Measurements from ENCODE around the gene TGM4.
A peak's percentile ranks its signal among the peaks of the same experiment; 100 is the strongest.
"Not testable (repeated sequence)": the region's sequence is repeated elsewhere in the genome, so short reads cannot be mapped to it uniquely, and the experiment has no call there.

The TGM4 gene

GRCh38 chr3:44848634-44849033 lies 25.8 kb upstream of the TGM4 start:
- H3K36me3 ChIP-seq (ENCODE audit: low read depth) = peaks cover 53% of the 10 kb centered on the region
- TF ChIP-seq CTCF (IDR thresholded peaks at IDR 0.05; ENCODE audit: poor library complexity, severe bottlenecking) = no peak
- H3K4me1 ChIP-seq (ENCODE audit: insufficient read depth, poor library complexity, severe bottlenecking) = no peaks in the 10 kb centered on the region
- DNase-seq (ENCODE audit: low spot score) = no peak
- H3K27ac ChIP-seq (ENCODE audit: poor library complexity, severe bottlenecking) = no peak overlapping the region
- no peak for ATAC-seq (ENCODE audit: low read depth)
- H3K4me3 ChIP-seq (ENCODE audit: severe bottlenecking) = no peak overlapping the region
- H3K27me3 ChIP-seq (ENCODE audit: insufficient read depth, poor library complexity, severe bottlenecking) = no peaks in the 10 kb centered on the region
- no peaks in the 10 kb centered on the region for H3K9me3 ChIP-seq (ENCODE audit: severe bottlenecking)

DNA sequence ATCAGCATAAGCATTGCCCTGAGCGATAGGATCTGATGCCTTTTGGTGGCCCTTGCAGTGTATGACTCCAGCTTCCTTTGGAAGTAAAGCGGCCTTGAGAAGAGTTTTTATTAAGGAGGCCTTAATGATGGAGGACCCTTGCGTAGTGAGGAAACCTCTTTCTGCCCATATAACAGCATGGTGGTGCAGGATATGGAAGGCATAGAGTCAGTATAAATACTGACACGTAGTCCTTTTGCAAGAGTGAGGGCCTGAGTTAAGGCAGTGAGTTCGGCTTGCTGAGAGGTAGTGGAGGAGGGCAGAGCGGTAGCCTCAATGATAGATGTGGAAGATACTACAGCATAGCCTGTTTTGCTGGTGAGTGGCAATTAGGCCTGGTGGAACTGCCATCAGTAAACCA lies 17.7 kb upstream of the TGM4 start:
- ATAC-seq (ENCODE audit: low read depth); H3K9me3 ChIP-seq (ENCODE audit: severe bottlenecking); DNase-seq (ENCODE audit: low spot score); H3K27ac ChIP-seq (ENCODE audit: poor library complexity, severe bottlenecking); H3K4me3 ChIP-seq (ENCODE audit: severe bottlenecking); H3K4me1 ChIP-seq (ENCODE audit: insufficient read depth, poor library complexity, severe bottlenecking); H3K27me3 ChIP-seq (ENCODE audit: insufficient read depth, poor library complexity, severe bottlenecking): not testable (repeated sequence)
- H3K36me3 ChIP-seq (ENCODE audit: low read depth) = peaks cover 33% of the 10 kb centered on the region

DNA sequence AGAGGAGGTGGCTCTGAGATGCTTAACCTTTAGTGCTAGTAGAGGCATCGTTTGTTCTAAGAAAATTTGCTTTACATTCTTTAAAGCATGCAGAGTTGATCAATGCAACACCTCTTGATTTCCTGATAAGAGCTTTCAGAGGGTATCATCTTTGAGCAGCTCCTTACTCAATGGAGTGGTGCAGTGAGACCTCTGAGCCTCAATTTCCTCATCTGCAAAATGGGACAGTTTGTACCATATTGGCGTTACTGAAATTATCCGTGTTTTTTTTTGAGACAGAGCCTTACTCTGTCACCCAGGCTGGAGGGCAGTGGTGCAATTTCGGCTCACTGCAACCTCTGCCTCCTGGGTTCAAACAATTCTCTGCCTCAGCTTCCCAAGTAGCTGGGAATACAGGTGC lies 14.3 kb upstream of the TGM4 start:
- Histone ChIP-seq H3K36me3 (ENCODE audit: low read depth) (peaks cover 5% of the 10 kb centered on the region; the same call in 1 of the 2 replicates), H3K4me1 (ENCODE audit: insufficient read depth, poor library complexity, severe bottlenecking) (peaks cover 6% of the 10 kb centered on the region), H3K27ac (ENCODE audit: poor library complexity, severe bottlenecking) (no peak overlapping the region), H3K27me3 (ENCODE audit: insufficient read depth, poor library complexity, severe bottlenecking) (no peaks in the 10 kb centered on the region), H3K4me3 (ENCODE audit: severe bottlenecking) (no peak overlapping the region), H3K9me3 (ENCODE audit: severe bottlenecking) (no peaks in the 10 kb centered on the region)
- no peak for TF ChIP-seq CTCF (IDR thresholded peaks at IDR 0.05; ENCODE audit: poor library complexity, severe bottlenecking)
- no peak for DNase-seq (ENCODE audit: low spot score)
- no peak for ATAC-seq (ENCODE audit: low read depth)

DNA sequence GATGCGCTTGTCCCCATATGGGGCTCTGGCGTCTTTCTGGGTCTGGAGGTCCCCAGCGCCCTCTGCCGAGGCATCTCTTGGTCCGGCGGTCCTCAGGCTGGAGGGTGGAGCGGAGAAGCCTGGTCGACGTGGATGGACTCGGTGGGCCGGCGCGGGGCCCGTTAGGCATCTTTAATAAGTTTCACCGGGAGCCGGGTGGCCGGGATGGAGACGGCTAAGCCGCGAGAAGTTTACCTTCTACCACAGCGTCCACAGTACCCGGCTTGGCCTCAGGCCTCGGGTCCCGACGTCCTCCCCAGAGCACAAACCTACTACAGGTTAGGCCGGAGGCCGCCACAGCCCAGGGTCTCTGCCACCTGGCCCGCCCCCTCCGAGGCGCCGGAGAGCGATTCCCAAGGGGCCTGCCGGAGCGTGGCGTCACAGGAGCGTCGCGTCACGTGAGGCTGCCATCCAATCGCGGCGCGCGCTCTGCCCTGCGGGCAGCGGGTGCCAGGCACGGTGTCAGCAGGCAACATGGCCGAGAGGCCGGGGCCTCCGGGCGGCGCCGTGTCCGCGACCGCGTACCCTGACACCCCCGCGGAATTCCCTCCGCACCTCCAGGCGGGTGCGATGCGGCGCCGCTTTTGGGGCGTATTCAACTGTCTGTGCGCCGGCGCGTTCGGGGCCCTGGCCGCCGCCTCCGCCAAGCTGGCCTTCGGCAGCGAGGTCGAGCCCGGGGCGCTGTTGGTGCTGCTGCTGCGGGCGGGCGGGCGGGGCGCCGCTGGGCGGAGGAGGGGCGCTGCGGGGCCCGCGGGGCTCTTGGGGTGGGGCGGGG lies 12.8 kb upstream of the TGM4 start, which contains the start of gene TMEM42:
TSS of gene TMEM42 (plus strand) at position 501 of the 814 bp plus-strand sequence. CDS start at position 514, 13 bp downstream.
- H3K27ac ChIP-seq (ENCODE audit: poor library complexity, severe bottlenecking) = peak within 1 kb of the TSS; percentile 70
- TF ChIP-seq CTCF (IDR thresholded peaks at IDR 0.05; ENCODE audit: poor library complexity, severe bottlenecking) = peak; percentile 14
- H3K27me3 ChIP-seq (ENCODE audit: insufficient read depth, poor library complexity, severe bottlenecking) = no peaks in the 10 kb centered on the region
- ATAC-seq (ENCODE audit: low read depth) (peak; percentile 88), DNase-seq (ENCODE audit: low spot score) (peak; percentile 84)
- peak within 1 kb of the TSS; percentile 42 for H3K4me3 ChIP-seq (ENCODE audit: severe bottlenecking)
- H3K4me1 ChIP-seq (ENCODE audit: insufficient read depth, poor library complexity, severe bottlenecking) = peaks cover 6% of the 10 kb centered on the region
- H3K36me3 ChIP-seq (ENCODE audit: low read depth) = peaks cover 6% of the 10 kb centered on the region; the same call in 1 of the 2 replicates
- H3K9me3 ChIP-seq (ENCODE audit: severe bottlenecking) = no peaks in the 10 kb centered on the region

- no peaks in the 10 kb centered on the region for H3K27me3 ChIP-seq (ENCODE audit: insufficient read depth, poor library complexity, severe bottlenecking)
- peaks cover 6% of the 10 kb centered on the region for H3K4me1 ChIP-seq (ENCODE audit: insufficient read depth, poor library complexity, severe bottlenecking)
- peak overlapping the region; percentile 70 for H3K27ac ChIP-seq (ENCODE audit: poor library complexity, severe bottlenecking)
- no peaks in the 10 kb centered on the region for H3K9me3 ChIP-seq (ENCODE audit: severe bottlenecking)
- H3K36me3 ChIP-seq (ENCODE audit: low read depth) = peaks cover 6% of the 10 kb centered on the region; the same call in 1 of the 2 replicates
- no peak for TF ChIP-seq CTCF (IDR thresholded peaks at IDR 0.05; ENCODE audit: poor library complexity, severe bottlenecking)
- no peak for DNase-seq (ENCODE audit: low spot score)
- ATAC-seq (ENCODE audit: low read depth) = peak; percentile 38
- peak overlapping the region; percentile 42 for H3K4me3 ChIP-seq (ENCODE audit: severe bottlenecking)
Measured at GRCh38 chr3:44862226-44862637, 12.2 kb upstream of the TGM4 start.
